H1 (cell line): ENCODE data around the gene CHD5. TPM values are rescaled to one million over a fixed set of nuclear protein-coding genes. Genes with fewer than 3 reads are reported as not detected.

Experiments used
- CTCF ChIA-PET: fragments of 300-600 bp; sonication (Branson Sonifier 250); formaldehyde crosslinking; loops from one replicate; lab custom pipeline; 2021; ENCODE audit not compliant: partially characterized antibody; lab: Charles Lee
- POLR2A ChIA-PET: fragments of 300-600 bp; sonication (Branson Sonifier 250); formaldehyde crosslinking; loops from one replicate; lab custom pipeline; 2021; ENCODE audit warnings: inconsistent platforms; ENCODE audit not compliant: partially characterized antibody; lab: Charles Lee
- DNase-seq, 2 experiments: peaks; one replicate each; pipeline versions ENCODE4 v3.0.0 to v3.0.0-alpha.2; 2010 to 2022; ENCODE audit warnings: low spot score in 2 of 2, low read depth in 1 of 2, mixed read lengths in 1 of 2
- FAIRE-seq: peaks from 2 replicates; lab custom pipeline; 2011; peaks lifted over from hg19 to GRCh38; lab: Jason Lieb, UNC
- H2AFZ ChIP-seq: 2 replicates; pipeline ENCODE4 v1.8.1; 2012; ENCODE audit warnings: low read length, inconsistent platforms
- H2AK5ac ChIP-seq: 2 replicates; pipeline ENCODE4 v1.6.1; 2013; ENCODE audit warnings: low read depth, low read length
- H2BK120ac ChIP-seq: replicated peaks from 2 replicates; pipeline ENCODE3; 2013; ENCODE audit warnings: low read depth, low read length, inconsistent platforms
- H2BK12ac ChIP-seq: 2 replicates; pipeline ENCODE4 v1.6.1; 2013; ENCODE audit warnings: low read depth, low read length
- H2BK15ac ChIP-seq: 2 replicates; pipeline ENCODE4 v1.6.1; 2013; ENCODE audit warnings: low read length
- H2BK20ac ChIP-seq: 2 replicates; pipeline ENCODE4 v1.6.1; 2013; ENCODE audit warnings: low read length
- H2BK5ac ChIP-seq: 2 replicates; pipeline ENCODE4 v1.6.1; 2013; ENCODE audit warnings: low read depth, low read length
- H3K14ac ChIP-seq: 2 replicates; pipeline ENCODE4 v1.6.1; 2013; ENCODE audit warnings: inconsistent platforms; ENCODE audit not compliant: insufficient read length
- H3K18ac ChIP-seq: 2 replicates; pipeline ENCODE4 v1.6.1; 2013; ENCODE audit warnings: low read length; ENCODE audit errors: extremely low read depth
- H3K23ac ChIP-seq: 2 replicates; pipeline ENCODE4 v1.6.1; 2013; ENCODE audit warnings: inconsistent platforms; ENCODE audit not compliant: insufficient read length
- H3K23me2 ChIP-seq: 2 replicates; pipeline ENCODE4 v1.6.1; 2013; ENCODE audit warnings: low read depth, low read length
- H3K27ac ChIP-seq: 2 replicates; pipeline ENCODE4 v1.6.1; 2011; ENCODE audit warnings: low read depth, low read length, inconsistent platforms
- H3K27me3 ChIP-seq, 4 experiments: replicated peaks in 1 of 4; 1 replicate in 1 of 4; 2 replicates in 3 of 4; pipeline versions ENCODE4 v1.6.1 to v1.8.1; 2011 to 2013; ENCODE audit warnings: low read length in 3 of 4, mild to moderate bottlenecking in 3 of 4, inconsistent platforms in 2 of 4, mixed read lengths in 2 of 4, moderate library complexity in 1 of 4; ENCODE audit not compliant: control insufficient read depth in 3 of 4, insufficient read depth in 3 of 4; ENCODE audit errors: extremely low read depth in 1 of 4
- H3K36me3 ChIP-seq, 4 experiments: 2 replicates each; pipeline versions ENCODE4 v1.6.1 to v1.8.1; 2011 to 2013; ENCODE audit warnings: mild to moderate bottlenecking in 4 of 4, low read length in 3 of 4, moderate library complexity in 2 of 4, control low read depth in 1 of 4, inconsistent platforms in 1 of 4; ENCODE audit not compliant: insufficient read depth in 4 of 4, control insufficient read depth in 2 of 4
- H3K4ac ChIP-seq: replicated peaks from 2 replicates; pipeline ENCODE3; 2013; ENCODE audit warnings: low read length, low read depth, mixed read lengths, inconsistent platforms; ENCODE audit not compliant: insufficient read length
- H3K4me1 ChIP-seq, 4 experiments: replicated peaks in 1 of 4; 1 replicate in 1 of 4; 2 replicates in 3 of 4; pipeline versions ENCODE4 v1.6.1 to v1.8.1; 2011 to 2013; ENCODE audit warnings: low read length in 3 of 4, inconsistent platforms in 2 of 4, mixed read lengths in 1 of 4; ENCODE audit not compliant: insufficient read depth in 4 of 4, control insufficient read depth in 3 of 4
- H3K4me2 ChIP-seq, 2 experiments: 2 replicates each; pipeline versions ENCODE4 v1.6.1 to v1.8.1; 2011 to 2013; ENCODE audit warnings: low read depth in 2 of 2, low read length in 2 of 2, control low read depth in 1 of 2, inconsistent platforms in 1 of 2, mild to moderate bottlenecking in 1 of 2; ENCODE audit not compliant: insufficient read depth in 1 of 2
- H3K4me3 ChIP-seq, 4 experiments: fragments of 200-600, 300-600 bp in 1 of 4; sonication (generic), shearing (Covaris generic), sonication (Bioruptor Twin) in 1 of 4; 2 replicates each; pipeline versions ENCODE4 v1.5.1 to v1.8.1; 2011 to 2016; ENCODE audit warnings: low read length in 4 of 4, low read depth in 3 of 4, control low read depth in 2 of 4, inconsistent platforms in 2 of 4, mild to moderate bottlenecking in 2 of 4, mixed read lengths in 1 of 4, moderate library complexity in 1 of 4; ENCODE audit not compliant: insufficient read depth in 2 of 4; ENCODE audit errors: extremely low read depth in 1 of 4
- H3K56ac ChIP-seq: replicated peaks from 2 replicates; pipeline ENCODE3; 2013; ENCODE audit warnings: low read depth, mild to moderate bottlenecking, mixed read lengths, low read length, inconsistent platforms; ENCODE audit not compliant: insufficient read length
- H3K79me1 ChIP-seq: 2 replicates; pipeline ENCODE4 v1.6.1; 2013; ENCODE audit warnings: low read depth, low read length, control low read depth
- H3K79me2 ChIP-seq, 2 experiments: 2 replicates each; pipeline versions ENCODE4 v1.6.1 to v1.8.1; 2012 to 2013; ENCODE audit warnings: low read length in 2 of 2, mild to moderate bottlenecking in 2 of 2, inconsistent platforms in 1 of 2; ENCODE audit not compliant: insufficient read depth in 2 of 2, control insufficient read depth in 1 of 2
- H3K9ac ChIP-seq, 4 experiments: replicated peaks in 1 of 4; 1 replicate in 1 of 4; 2 replicates in 3 of 4; pipeline versions ENCODE4 v1.6.1 to v1.8.1; 2011 to 2013; ENCODE audit warnings: low read depth in 3 of 4, low read length in 3 of 4, control low read depth in 2 of 4, mild to moderate bottlenecking in 2 of 4, moderate library complexity in 2 of 4, inconsistent platforms in 1 of 4; ENCODE audit errors: extremely low read depth in 1 of 4
- H3K9me3 ChIP-seq, 2 experiments: 2 replicates each; pipeline versions ENCODE4 v1.6.1 to v1.8.1; 2012 to 2013; ENCODE audit warnings: mild to moderate bottlenecking in 2 of 2, moderate library complexity in 2 of 2, control low read depth in 1 of 2, inconsistent platforms in 1 of 2, low read depth in 1 of 2, low read length in 1 of 2, mixed read lengths in 1 of 2; ENCODE audit not compliant: insufficient read depth in 2 of 2
- H4K20me1 ChIP-seq, 2 experiments: replicated peaks in 1 of 2; 2 replicates each; pipeline versions ENCODE3 to v1.8.1; 2011 to 2013; ENCODE audit warnings: inconsistent platforms in 2 of 2, low read length in 2 of 2, mild to moderate bottlenecking in 1 of 2; ENCODE audit not compliant: insufficient read depth in 2 of 2, control insufficient read depth in 1 of 2
- H4K5ac ChIP-seq: 2 replicates; pipeline ENCODE4 v1.6.1; 2013; ENCODE audit warnings: low read length, low read depth, mixed read lengths, inconsistent platforms; ENCODE audit not compliant: insufficient read length
- H4K8ac ChIP-seq: 2 replicates; pipeline ENCODE4 v1.8.0; 2013; ENCODE audit warnings: mild to moderate bottlenecking, moderate library complexity, low read length, inconsistent platforms; ENCODE audit not compliant: insufficient read depth; ENCODE audit errors: extremely low read depth
- H4K91ac ChIP-seq: replicated peaks from 2 replicates; pipeline ENCODE3; 2013; ENCODE audit warnings: low read length, mixed read lengths, inconsistent platforms; ENCODE audit not compliant: insufficient read length
- RNF2 ChIP-seq: fragments of 200-900, 300-1000 bp; sonication (generic); IDR thresholded peaks from 2 replicates; pipeline ENCODE4 v1.7.1; 2016; ENCODE audit warnings: borderline replicate concordance, low read depth, mild to moderate bottlenecking, antibody characterized with exemption, low read length; ENCODE audit not compliant: poor library complexity, severe bottlenecking; ENCODE audit errors: missing control alignments
- WGBS, 2 experiments: shearing (Covaris generic) in 1 of 2; methylation state at CpG; one replicate each; pipeline versions ENCODE4 v1.1.6 to v1.1.7; 2013 to 2015; ENCODE audit warnings: low lambda C conversion rate in 2 of 2, mixed read lengths in 2 of 2, inconsistent platforms in 1 of 2, low coverage in 1 of 2, missing lambda C conversion rate in 1 of 2; ENCODE audit not compliant: insufficient replicate concordance in 2 of 2, insufficient coverage in 1 of 2, insufficient read length in 1 of 2; ENCODE audit errors: extremely low coverage in 1 of 2, missing lambda C conversion rate in 1 of 2; 5-methylcytosine and 5-hydroxymethylcytosine counted together
- polyA plus RNA-seq, 7 experiments: library from polyadenylated mRNA; depleted of rRNA in 3 of 7; stranded (reverse) in 5 of 7; unstranded in 2 of 7; fragments of >200 nt in 5 of 7; fragments of 200-250 nt in 2 of 7; gene quantifications; 1 replicate in 5 of 7; 2 replicates in 1 of 7; 4 replicates in 1 of 7; pipeline versions ENCODE4 v1.2.1 to v1.2.3, GENCODE V29; 2011 to 2013; ENCODE audit warnings: missing spikeins in 2 of 7, mixed read lengths in 2 of 7
- total RNA-seq: library from RNA; stranded (reverse); fragmentation: NEBNext Ultra II Directional; extraction: Animal tissue kit (Norgen Biotek cat#: 25700); gene quantifications from 2 replicates; pipeline ENCODE4 v1.2.1, GENCODE V29; 2021

Gene CHD5
- total and polyA plus RNA-seq, 2 of the 8 experiments (the other 6 are each of a cell fraction or from before 2014, with no cell fraction given), result 0.42 to 1.8 TPM

- H2BK15ac ChIP-seq, result no peak overlapping the region
- no peaks in the 10 kb centered on the region for H3K9me3 ChIP-seq
- H3K4me1 ChIP-seq, result peaks cover 0 to 12% (median 2%) of the 10 kb centered on the region in 4 experiments; a peak in 4 of 7 replicates
Measured at GRCh38 chr1:6162341-6162740, 17.8 kb downstream of the CHD5 start.

More at GRCh38 chr1:6162341-6162740, 17.8 kb downstream of the CHD5 start:
- H2AK5ac ChIP-seq, result no peak overlapping the region
- H3K79me1 ChIP-seq, result no peaks in the 10 kb centered on the region
- H3K4me3 ChIP-seq, result no peak overlapping the region
- H3K27me3 ChIP-seq, result no peaks in the 10 kb centered on the region; a peak in 1 of 7 replicates
- H4K20me1 ChIP-seq, result peaks cover 3 to 7% of the 10 kb centered on the region in 2 experiments
- no peaks in the 10 kb centered on the region for H3K79me2 ChIP-seq
- no peak overlapping the region for H3K27ac ChIP-seq
- no peak overlapping the region for H4K8ac ChIP-seq
- H2BK12ac ChIP-seq, result no peak overlapping the region
- WGBS, 2 experiments, result 87% methylated on average over 6 of the region's 7 CpGs; no CpG with 5 or more reads in 1 of the 2 experiments
- no peak overlapping the region for H3K56ac ChIP-seq
- H2AFZ ChIP-seq, result no peak overlapping the region
- no peak for DNase-seq
- H2BK5ac ChIP-seq, result no peak overlapping the region
- no peaks in the 10 kb centered on the region for H3K36me3 ChIP-seq
- H3K18ac ChIP-seq, result no peak overlapping the region
- POLR2A ChIA-PET, result interaction anchor here (1.1 kb wide), 1 partner anchor 22 kb away, joined by 4 read pairs; no protein-coding TSS in a partner anchor
- no peak overlapping the region for H3K4ac ChIP-seq
- CTCF ChIA-PET, result interaction anchor here (1.1 to 4.7 kb wide), 8 partner anchors 8 to 110 kb away, joined by 3 to 40 read pairs (median 4); no protein-coding TSS in a partner anchor
- no peak overlapping the region for H3K4me2 ChIP-seq
- H3K14ac ChIP-seq, result no peak overlapping the region
- no peak overlapping the region for H4K91ac ChIP-seq
- TF ChIP-seq RNF2, result no peak
- TF ChIP-seq, all 59 proteins: peak for 0
- Histone ChIP-seq H3K9ac (no peak overlapping the region), H3K23ac (no peak overlapping the region), H2BK20ac (no peak overlapping the region), H4K5ac (no peak overlapping the region), H3K23me2 (no peaks in the 10 kb centered on the region), H2BK120ac (no peak overlapping the region)
- FAIRE-seq, result no peak
